GM19452 (cell line): ENCODE measurements around the gene TRIM3.

Experiments used
- ATAC-seq: cut with Tn5 transposase; IDR thresholded peaks from one replicate; pipeline ENCODE4 v1.9.1; 2021; ENCODE audit not compliant: unreplicated experiment

Gene TRIM3

GRCh38 chr11:6481012-6481923, 7.5 kb upstream of the TRIM3 start, which contains the start of the genes ARFIP2 and TIMM10B:
TSS of gene ARFIP2 (minus strand) at chr11:6481331. CDS start at chr11:6480421, 910 bp downstream.
TSS of gene TIMM10B (plus strand) at chr11:6481501. CDS start at chr11:6481517, 16 bp downstream.
- ATAC-seq: peak; percentile 99

- no peak for ATAC-seq
These were observed 6.7 kb upstream of the TRIM3 start for GRCh38 chr11:6480299-6480914.

GRCh38 chr11:6476571-6476970, 2.8 kb upstream of the TRIM3 start:
- ATAC-seq: no peak

- no peak for ATAC-seq
These were observed 2.2 kb upstream of the TRIM3 start for GRCh38 chr11:6475936-6476335.

GRCh38 chr11:6474806-6475500, 1.2 kb upstream of the TRIM3 start:
- no peak for ATAC-seq

- no peak for ATAC-seq
These were observed 662 bp upstream of the TRIM3 start for GRCh38 chr11:6474413-6474792.

GRCh38 chr11:6472934-6473333, 807 bp downstream of the TRIM3 start:
- no peak for ATAC-seq

- no peak for ATAC-seq
These were observed 4.1 kb downstream of the TRIM3 start for GRCh38 chr11:6469599-6469998.

GRCh38 chr11:6468712-6469495, 4.8 kb downstream of the TRIM3 start:
- ATAC-seq: no peak

GRCh38 chr11:6459099-6459450, 14.7 kb downstream of the TRIM3 start:
- ATAC-seq: no peak

GRCh38 chr11:6458352-6459098, 15.2 kb downstream of the TRIM3 start:
- no peak for ATAC-seq

- no peak for ATAC-seq
These were observed 16.0 kb downstream of the TRIM3 start for GRCh38 chr11:6457581-6458320.

GRCh38 chr11:6456361-6457073, 17.2 kb downstream of the TRIM3 start:
- no peak for ATAC-seq

- no peak for ATAC-seq
These were observed 18.7 kb downstream of the TRIM3 start for GRCh38 chr11:6455070-6455469.

- no peak for ATAC-seq
These were observed 20.6 kb downstream of the TRIM3 start for GRCh38 chr11:6453152-6453551.

GRCh38 chr11:6452219-6452618, 21.5 kb downstream of the TRIM3 start:
- no peak for ATAC-seq

GRCh38 chr11:6448574-6448973, 25.2 kb downstream of the TRIM3 start:
- ATAC-seq: no peak

GRCh38 chr11:6443269-6444003, 30.3 kb downstream of the TRIM3 start:
- peak; percentile 83 for ATAC-seq
